HG02623 (cell line): Measurements from ENCODE around the gene TDRD7.

Experiments used
- ATAC-seq: cut with Tn5 transposase; IDR thresholded peaks from one replicate; pipeline ENCODE4 v1.9.1; 2021; ENCODE audit warnings: moderate library complexity; ENCODE audit not compliant: unreplicated experiment

TDRD7 gene

GRCh38 chr9:97504381-97505216 is 92.7 kb downstream of the TDRD7 start:
- ATAC-seq = no peak

GRCh38 chr9:97505845-97506244 is 93.9 kb downstream of the TDRD7 start:
- ATAC-seq = no peak

- ATAC-seq = no peak
Observed at GRCh38 chr9:97506306-97506705, 94.4 kb downstream of the TDRD7 start.

GRCh38 chr9:97506787-97507186 is 94.9 kb downstream of the TDRD7 start:
- ATAC-seq = no peak

GRCh38 chr9:97507428-97507984 is 95.6 kb downstream of the TDRD7 start:
- no peak for ATAC-seq

GRCh38 chr9:97508852-97509251 is 97.0 kb downstream of the TDRD7 start:
- ATAC-seq = no peak

- peak; percentile 70 for ATAC-seq
Observed at GRCh38 chr9:97510797-97511654, 99.1 kb downstream of the TDRD7 start.

- ATAC-seq = no peak
Observed at GRCh38 chr9:97511655-97512427, 99.9 kb downstream of the TDRD7 start.

- ATAC-seq = no peak
Observed at GRCh38 chr9:97512966-97513560, 101.2 kb downstream of the TDRD7 start.

GRCh38 chr9:97514531-97514930 is 102.6 kb downstream of the TDRD7 start:
- no peak for ATAC-seq

GRCh38 chr9:97515662-97516061 is 103.8 kb downstream of the TDRD7 start:
- no peak for ATAC-seq

- no peak for ATAC-seq
Observed at GRCh38 chr9:97516111-97516510, 104.2 kb downstream of the TDRD7 start.

- no peak for ATAC-seq
Observed at GRCh38 chr9:97517331-97518089, 105.6 kb downstream of the TDRD7 start.

- ATAC-seq = no peak
Observed at GRCh38 chr9:97518166-97518908, 106.4 kb downstream of the TDRD7 start.

- no peak for ATAC-seq
Observed at GRCh38 chr9:97518909-97519307, 107.0 kb downstream of the TDRD7 start.

- ATAC-seq = no peak
Observed at GRCh38 chr9:97519441-97519970, 107.6 kb downstream of the TDRD7 start.

GRCh38 chr9:97521576-97522333 is 109.9 kb downstream of the TDRD7 start:
- no peak for ATAC-seq

GRCh38 chr9:97524424-97524823 is 112.5 kb downstream of the TDRD7 start:
- ATAC-seq = no peak
